SU-DHL-6 (cell line): Measurements from ENCODE around the gene SMURF1.

Experiments used
- H2AFZ ChIP-seq: fragments of 200-600 bp; sonication (generic); 2 replicates; pipeline ENCODE4 v1.6.1; 2014; ENCODE audit warnings: low read depth, mild to moderate bottlenecking, moderate library complexity, mixed read lengths, antibody characterized with exemption, low read length; ENCODE audit not compliant: severe bottlenecking
- H3F3A ChIP-seq: fragments of 200-600 bp; shearing (Covaris generic); 2 replicates; pipeline ENCODE4 v1.6.0; 2016; ENCODE audit warnings: antibody characterized with exemption, mild to moderate bottlenecking; ENCODE audit not compliant: insufficient read depth
- H3K27ac ChIP-seq: fragments of 200-600 bp; sonication (generic); 2 replicates; pipeline ENCODE4 v1.5.1; 2016; ENCODE audit warnings: low read depth, mild to moderate bottlenecking, low read length, moderate library complexity, mixed read lengths
- H3K27me3 ChIP-seq: fragments of 200-600 bp; sonication (generic), shearing (Covaris generic); 2 replicates; pipeline ENCODE4 v1.6.0; 2014; ENCODE audit warnings: mild to moderate bottlenecking, low read length
- H3K36me3 ChIP-seq: fragments of 200-600 bp; sonication (generic); 2 replicates; pipeline ENCODE4 v1.6.1; 2014; ENCODE audit warnings: mild to moderate bottlenecking, low read length, mixed read lengths
- H3K4me2 ChIP-seq: fragments of 300-600, 200-600 bp; shearing (Covaris generic), sonication (generic); 2 replicates; pipeline ENCODE4 v1.6.0; 2014; ENCODE audit warnings: low read length, low read depth, mild to moderate bottlenecking; ENCODE audit not compliant: poor library complexity, severe bottlenecking
- H3K4me3 ChIP-seq: fragments of 200-600 bp; sonication (generic); 2 replicates; pipeline ENCODE4 v1.5.1; 2014; ENCODE audit warnings: antibody characterized with exemption, low read length, mild to moderate bottlenecking, mixed read lengths; ENCODE audit not compliant: insufficient read depth, poor library complexity, severe bottlenecking
- H3K79me2 ChIP-seq: fragments of 200-600 bp; sonication (generic); 2 replicates; pipeline ENCODE4 v1.6.1; 2014; ENCODE audit warnings: mild to moderate bottlenecking, low read length, moderate library complexity; ENCODE audit not compliant: insufficient read depth
- H3K9ac ChIP-seq: fragments of 200-600 bp; sonication (generic); 2 replicates; pipeline ENCODE4 v1.7.0; 2014; ENCODE audit warnings: mild to moderate bottlenecking, low read length
- H3K9me2 ChIP-seq: fragments of 200-600 bp; sonication (generic); replicated peaks from 2 replicates; pipeline ENCODE4 v1.6.1; 2014; ENCODE audit warnings: low read length; ENCODE audit not compliant: insufficient read depth
- H3K9me3 ChIP-seq: fragments of 200-600 bp; sonication (generic); 2 replicates; pipeline ENCODE4 v1.6.1; 2014; ENCODE audit warnings: low read length, mixed read lengths; ENCODE audit not compliant: insufficient read depth
- H4K20me1 ChIP-seq: fragments of 200-600 bp; sonication (generic); 2 replicates; pipeline ENCODE4 v1.6.1; 2014; ENCODE audit warnings: low read depth, mild to moderate bottlenecking, antibody characterized with exemption, low read length, moderate library complexity, mixed read lengths
- EZH2phosphoT487 ChIP-seq: fragments of 200-600 bp; sonication (generic), shearing (Covaris generic); conservative IDR thresholded peaks from 2 replicates; pipeline ENCODE4 v1.6.1; 2018; ENCODE audit warnings: mild to moderate bottlenecking, antibody characterized with exemption, low read length, moderate library complexity, mixed read lengths
- TF ChIP-seq, protein P1 (sequence below): fragments of 200-600 bp; sonication (generic); IDR thresholded peaks from one replicate; pipeline ENCODE4 v1.5.1; 2017; ENCODE audit warnings: antibody characterized with exemption, mild to moderate bottlenecking, low read length, moderate library complexity; ENCODE audit not compliant: insufficient read depth, poor library complexity, severe bottlenecking

The SMURF1 gene

DNA sequence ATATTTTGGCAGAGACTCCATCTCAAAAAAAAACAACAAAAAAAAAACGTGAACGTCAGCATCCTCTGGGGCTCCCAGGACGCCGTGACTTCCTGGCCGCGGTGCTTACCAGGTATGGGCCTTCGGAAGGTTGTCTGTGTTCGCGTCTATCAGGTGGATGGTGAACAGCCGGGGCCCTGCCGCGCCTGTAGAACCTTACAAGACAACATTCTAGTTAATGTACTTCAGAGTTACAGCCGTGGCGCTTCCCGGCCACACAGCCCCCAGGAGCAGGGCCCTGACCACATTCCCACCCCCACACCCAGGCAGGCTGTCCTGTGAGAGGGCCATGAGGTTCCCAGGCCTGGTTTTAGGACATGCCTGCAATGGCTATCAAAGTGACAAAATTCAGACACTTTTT lies 111.0 kb downstream of the SMURF1 start:
- H3F3A ChIP-seq, result no peaks in the 10 kb centered on the region
- H3K27me3 ChIP-seq, result no peaks in the 10 kb centered on the region
- H3K4me3 ChIP-seq, result no peak overlapping the region
- no peaks in the 10 kb centered on the region for H3K9me2 ChIP-seq
- H3K9ac ChIP-seq, result no peak overlapping the region
- peaks cover 13% of the 10 kb centered on the region; the same call in 1 of the 2 replicates for H3K36me3 ChIP-seq
- no peaks in the 10 kb centered on the region for H3K9me3 ChIP-seq
- H3K4me2 ChIP-seq, result no peak overlapping the region
- no peak overlapping the region for H3K27ac ChIP-seq
- TF ChIP-seq EZH2phosphoT487, result no peak
- no peaks in the 10 kb centered on the region for H3K79me2 ChIP-seq
- H4K20me1 ChIP-seq, result no peaks in the 10 kb centered on the region
- no peak overlapping the region for H2AFZ ChIP-seq

DNA sequence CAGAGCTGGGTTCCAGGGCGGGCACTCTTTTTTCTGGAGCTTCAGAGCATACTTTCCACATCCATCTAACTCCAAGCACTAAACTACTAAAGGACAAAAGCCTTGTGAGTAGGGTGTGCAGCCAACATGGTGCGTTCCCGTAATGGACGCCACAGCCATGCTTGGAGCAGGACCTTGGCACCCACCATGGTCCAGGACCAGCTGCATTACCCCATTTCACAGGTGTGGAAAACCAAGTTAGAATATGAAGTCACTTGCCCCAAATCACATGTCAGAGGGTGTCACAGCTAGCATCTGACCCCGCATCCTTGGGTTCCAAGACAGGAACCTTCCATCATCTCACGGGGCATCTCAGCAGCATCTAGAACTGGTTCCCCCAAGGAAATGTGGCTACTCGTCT lies 112.4 kb downstream of the SMURF1 start:
- no peak overlapping the region for H3K4me2 ChIP-seq
- H2AFZ ChIP-seq, result no peak overlapping the region
- H3K36me3 ChIP-seq, result peaks cover 13% of the 10 kb centered on the region; the same call in 1 of the 2 replicates
- no peaks in the 10 kb centered on the region for H3K9me2 ChIP-seq
- no peaks in the 10 kb centered on the region for H3K79me2 ChIP-seq
- no peak overlapping the region for H3K27ac ChIP-seq
- no peak overlapping the region for H3K4me3 ChIP-seq
- no peaks in the 10 kb centered on the region for H3K27me3 ChIP-seq
- H3F3A ChIP-seq, result no peaks in the 10 kb centered on the region
- no peak overlapping the region for H3K9ac ChIP-seq
- TF ChIP-seq EZH2phosphoT487, result no peak
- TF ChIP-seq, protein P1, sequence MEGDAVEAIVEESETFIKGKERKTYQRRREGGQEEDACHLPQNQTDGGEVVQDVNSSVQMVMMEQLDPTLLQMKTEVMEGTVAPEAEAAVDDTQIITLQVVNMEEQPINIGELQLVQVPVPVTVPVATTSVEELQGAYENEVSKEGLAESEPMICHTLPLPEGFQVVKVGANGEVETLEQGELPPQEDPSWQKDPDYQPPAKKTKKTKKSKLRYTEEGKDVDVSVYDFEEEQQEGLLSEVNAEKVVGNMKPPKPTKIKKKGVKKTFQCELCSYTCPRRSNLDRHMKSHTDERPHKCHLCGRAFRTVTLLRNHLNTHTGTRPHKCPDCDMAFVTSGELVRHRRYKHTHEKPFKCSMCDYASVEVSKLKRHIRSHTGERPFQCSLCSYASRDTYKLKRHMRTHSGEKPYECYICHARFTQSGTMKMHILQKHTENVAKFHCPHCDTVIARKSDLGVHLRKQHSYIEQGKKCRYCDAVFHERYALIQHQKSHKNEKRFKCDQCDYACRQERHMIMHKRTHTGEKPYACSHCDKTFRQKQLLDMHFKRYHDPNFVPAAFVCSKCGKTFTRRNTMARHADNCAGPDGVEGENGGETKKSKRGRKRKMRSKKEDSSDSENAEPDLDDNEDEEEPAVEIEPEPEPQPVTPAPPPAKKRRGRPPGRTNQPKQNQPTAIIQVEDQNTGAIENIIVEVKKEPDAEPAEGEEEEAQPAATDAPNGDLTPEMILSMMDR, result no peak
- no peaks in the 10 kb centered on the region for H3K9me3 ChIP-seq
- no peaks in the 10 kb centered on the region for H4K20me1 ChIP-seq

DNA sequence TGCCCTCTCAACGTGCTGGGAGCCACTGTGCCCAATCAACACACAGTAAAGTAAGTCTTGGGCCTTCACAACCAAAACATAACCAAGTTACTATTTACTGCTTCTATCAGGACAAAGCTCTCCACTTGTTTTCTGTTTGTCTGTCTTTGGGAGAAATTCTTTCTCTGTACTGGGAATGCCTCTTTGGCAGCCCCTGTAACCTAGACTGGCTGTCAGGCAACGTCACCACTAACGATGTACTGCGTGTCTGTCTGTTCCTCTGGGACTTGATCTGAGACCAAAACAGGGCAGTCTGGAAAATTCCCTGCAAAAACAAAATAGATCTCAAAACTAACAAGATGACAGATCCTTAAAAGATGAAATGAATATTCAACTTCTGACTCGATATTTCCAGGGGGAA lies 113.0 kb downstream of the SMURF1 start:
- no peaks in the 10 kb centered on the region for H3K27me3 ChIP-seq
- TF ChIP-seq, protein P1, result no peak
- no peak for TF ChIP-seq EZH2phosphoT487
- no peaks in the 10 kb centered on the region for H4K20me1 ChIP-seq
- no peak overlapping the region for H3K4me2 ChIP-seq
- no peak overlapping the region for H3K27ac ChIP-seq
- no peak overlapping the region for H2AFZ ChIP-seq
- H3K9me2 ChIP-seq, result no peaks in the 10 kb centered on the region
- no peaks in the 10 kb centered on the region for H3F3A ChIP-seq
- no peaks in the 10 kb centered on the region for H3K79me2 ChIP-seq
- H3K36me3 ChIP-seq, result peaks cover 13% of the 10 kb centered on the region; the same call in 1 of the 2 replicates
- no peaks in the 10 kb centered on the region for H3K9me3 ChIP-seq
- no peak overlapping the region for H3K4me3 ChIP-seq
- no peak overlapping the region for H3K9ac ChIP-seq

DNA sequence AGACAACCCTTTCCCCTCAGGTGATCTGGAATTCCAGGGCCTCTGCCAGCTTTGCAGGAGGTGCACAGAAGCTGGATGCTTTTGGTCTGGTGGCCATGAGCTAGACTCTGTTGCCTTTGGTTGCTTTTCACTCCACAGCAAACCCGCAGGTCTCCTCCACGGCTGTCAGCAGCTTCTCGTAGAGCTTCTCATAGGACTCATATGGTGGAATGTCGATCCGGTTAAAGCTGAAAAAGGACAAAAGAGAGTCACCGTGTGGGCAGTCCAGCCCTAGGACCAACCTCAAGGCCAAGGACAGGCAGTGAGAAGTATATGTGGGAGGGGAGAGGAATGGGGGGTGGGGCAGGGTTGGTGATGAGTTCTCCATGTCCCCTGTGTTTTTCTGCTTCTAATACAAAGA lies 113.5 kb downstream of the SMURF1 start:
- Histone ChIP-seq H3K79me2 (no peaks in the 10 kb centered on the region), H3K27me3 (no peaks in the 10 kb centered on the region), H2AFZ (no peak overlapping the region), H3K9me3 (no peaks in the 10 kb centered on the region), H3K4me3 (no peak overlapping the region), H3K9ac (no peak overlapping the region), H3K4me2 (no peak overlapping the region), H3K27ac (no peak overlapping the region), H3K36me3 (peaks cover 13% of the 10 kb centered on the region; the same call in 1 of the 2 replicates), H3F3A (no peaks in the 10 kb centered on the region), H3K9me2 (no peaks in the 10 kb centered on the region), H4K20me1 (no peaks in the 10 kb centered on the region)
- no peak for TF ChIP-seq EZH2phosphoT487
